ENCODE results near the gene GDF7. TPM values are rescaled to one million over a fixed set of nuclear protein-coding genes. Genes with fewer than 3 reads are reported as not detected.

The GDF7 gene
- total and polyA plus RNA-seq, 2 of the 8 experiments (the other 6 are each of a cell fraction or from before 2014, with no cell fraction given) = 0.04 to 0.06 TPM

DNA sequence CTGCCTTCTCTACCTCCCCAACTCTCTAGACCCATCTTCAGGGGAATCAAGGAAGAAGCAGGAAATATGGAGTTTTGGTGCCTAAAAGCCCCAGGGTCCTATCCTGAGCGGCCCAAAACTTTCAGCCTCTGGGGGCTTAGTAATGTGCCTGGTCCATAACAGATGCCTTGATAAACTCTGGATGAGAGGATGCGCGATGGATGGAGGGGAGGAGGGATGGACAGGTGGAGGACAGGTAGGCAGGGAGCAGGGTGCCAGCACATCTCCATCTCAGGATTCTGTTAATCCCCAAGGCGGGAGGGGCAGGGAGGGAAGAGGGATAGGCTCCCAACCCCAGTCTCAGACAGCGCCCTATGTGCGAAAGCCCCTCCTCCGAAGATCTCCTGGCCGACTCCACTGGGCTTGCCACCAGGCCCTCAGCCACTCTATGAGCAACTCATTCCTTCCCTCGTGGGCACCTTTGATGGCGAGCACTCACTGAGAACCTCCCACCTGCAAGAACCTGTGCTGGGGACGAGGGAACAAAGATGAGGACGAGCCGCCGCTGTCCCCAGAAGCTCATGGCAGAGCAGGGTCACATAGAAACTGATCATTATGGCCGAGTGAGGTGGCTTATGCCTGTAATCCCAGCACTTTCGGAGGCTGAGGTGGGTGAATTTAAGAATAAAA is 39.1 kb upstream of the GDF7 start (continued):
- TF ChIP-seq BACH1 (IDR thresholded peaks at IDR 0.05; ENCODE audit: low read length) (no peak), BRCA1 (IDR thresholded peaks at IDR 0.05; ENCODE audit: low read depth, low read length) (no peak), POLR2AphosphoS5 (IDR thresholded peaks at IDR 0.05; ENCODE audit: low read depth, low read length) (no peak), TAF7 (optimal IDR thresholded peaks at IDR 0.05; ENCODE audit: borderline replicate concordance, low read depth, low read length) (no peak), FOSL1 (IDR thresholded peaks at IDR 0.05; ENCODE audit: insufficient read depth, low read depth, low read length) (no peak), NANOG (IDR thresholded peaks at IDR 0.05; ENCODE audit: insufficient read depth, low read depth, low read length, poor library complexity, severe bottlenecking) (no peak), HDAC6 (IDR thresholded peaks at IDR 0.05; ENCODE audit: low read depth, low read length) (no peak)

Measured in H1 (cell line).